ENCODE data around the gene RBM25.

RBM25 gene

GRCh38 chr14:73058922-73059673, 764 bp downstream of the RBM25 start:
- peak; percentile 45 for ATAC-seq
- TF ChIP-seq PATZ1 (CRISPR knock-in tag; IDR thresholded peaks at IDR 0.05; ENCODE audit: borderline replicate concordance) (no peak), SNAI2 (CRISPR knock-in tag; IDR thresholded peaks at IDR 0.05) (no peak), ARNTL (CRISPR knock-in tag; IDR thresholded peaks at IDR 0.05; ENCODE audit: borderline replicate concordance, low read depth) (no peak), ZFP3 (CRISPR knock-in tag; IDR thresholded peaks at IDR 0.05) (no peak), RARB (CRISPR knock-in tag; IDR thresholded peaks at IDR 0.05) (no peak)
- TF ChIP-seq, protein P1, sequence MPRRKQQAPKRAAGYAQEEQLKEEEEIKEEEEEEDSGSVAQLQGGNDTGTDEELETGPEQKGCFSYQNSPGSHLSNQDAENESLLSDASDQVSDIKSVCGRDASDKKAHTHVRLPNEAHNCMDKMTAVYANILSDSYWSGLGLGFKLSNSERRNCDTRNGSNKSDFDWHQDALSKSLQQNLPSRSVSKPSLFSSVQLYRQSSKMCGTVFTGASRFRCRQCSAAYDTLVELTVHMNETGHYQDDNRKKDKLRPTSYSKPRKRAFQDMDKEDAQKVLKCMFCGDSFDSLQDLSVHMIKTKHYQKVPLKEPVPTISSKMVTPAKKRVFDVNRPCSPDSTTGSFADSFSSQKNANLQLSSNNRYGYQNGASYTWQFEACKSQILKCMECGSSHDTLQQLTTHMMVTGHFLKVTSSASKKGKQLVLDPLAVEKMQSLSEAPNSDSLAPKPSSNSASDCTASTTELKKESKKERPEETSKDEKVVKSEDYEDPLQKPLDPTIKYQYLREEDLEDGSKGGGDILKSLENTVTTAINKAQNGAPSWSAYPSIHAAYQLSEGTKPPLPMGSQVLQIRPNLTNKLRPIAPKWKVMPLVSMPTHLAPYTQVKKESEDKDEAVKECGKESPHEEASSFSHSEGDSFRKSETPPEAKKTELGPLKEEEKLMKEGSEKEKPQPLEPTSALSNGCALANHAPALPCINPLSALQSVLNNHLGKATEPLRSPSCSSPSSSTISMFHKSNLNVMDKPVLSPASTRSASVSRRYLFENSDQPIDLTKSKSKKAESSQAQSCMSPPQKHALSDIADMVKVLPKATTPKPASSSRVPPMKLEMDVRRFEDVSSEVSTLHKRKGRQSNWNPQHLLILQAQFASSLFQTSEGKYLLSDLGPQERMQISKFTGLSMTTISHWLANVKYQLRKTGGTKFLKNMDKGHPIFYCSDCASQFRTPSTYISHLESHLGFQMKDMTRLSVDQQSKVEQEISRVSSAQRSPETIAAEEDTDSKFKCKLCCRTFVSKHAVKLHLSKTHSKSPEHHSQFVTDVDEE (CRISPR knock-in tag; IDR thresholded peaks at IDR 0.05) = no peak

DNA sequence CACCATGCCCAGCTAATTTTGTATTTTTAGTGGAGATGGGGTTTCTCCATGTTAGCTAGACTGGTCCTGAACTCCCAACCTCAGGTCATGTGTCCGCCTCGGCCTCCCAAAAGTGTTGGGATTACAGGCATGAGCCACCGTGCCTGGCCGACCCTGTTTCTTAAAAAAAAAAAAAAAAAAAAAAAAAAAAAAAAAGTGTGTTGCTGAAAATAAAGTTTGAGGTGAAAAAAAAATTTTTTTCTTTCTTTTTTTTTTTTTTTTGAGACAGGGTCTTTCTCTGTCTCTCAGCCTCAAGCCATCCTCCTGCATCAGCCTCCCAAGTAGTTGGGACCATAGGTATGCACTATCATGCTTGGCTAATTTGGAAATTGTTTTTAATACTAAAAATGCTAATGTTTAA, 11.3 kb downstream of the RBM25 start:
- no peak for ATAC-seq
- TF ChIP-seq CREB5 (CRISPR knock-in tag; IDR thresholded peaks at IDR 0.05; ENCODE audit: low read depth) = no peak
- TF ChIP-seq OSR1 (CRISPR knock-in tag; IDR thresholded peaks at IDR 0.05) = no peak
- no peak for TF ChIP-seq CSDC2 (CRISPR knock-in tag; IDR thresholded peaks at IDR 0.05)
- TF ChIP-seq BACH2 (CRISPR knock-in tag; IDR thresholded peaks at IDR 0.05; ENCODE audit: borderline replicate concordance) = no peak

DNA sequence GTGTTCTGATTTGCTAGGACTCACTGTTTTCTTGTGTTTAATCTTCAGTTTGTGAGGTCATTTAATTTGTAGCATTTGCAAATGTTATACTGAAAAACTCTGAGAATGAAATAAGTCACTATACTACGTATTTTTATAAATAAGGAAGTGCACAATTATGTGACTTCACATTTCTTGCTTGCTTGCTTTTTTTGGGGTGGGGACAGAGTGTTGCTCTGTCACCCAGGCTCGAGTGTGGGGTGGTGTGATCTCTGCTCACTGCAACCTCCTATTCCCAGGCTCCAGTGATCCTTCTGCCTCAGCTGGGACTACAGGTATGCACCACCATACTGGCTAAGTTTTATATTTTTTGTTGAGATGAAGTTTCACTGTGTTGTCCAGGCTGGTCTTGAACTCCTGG, 32.7 kb downstream of the RBM25 start:
- TF ChIP-seq, protein P1 (CRISPR knock-in tag; IDR thresholded peaks at IDR 0.05) = no peak
- TF ChIP-seq TCF4 (CRISPR knock-in tag; IDR thresholded peaks at IDR 0.05; ENCODE audit: borderline replicate concordance) (no peak), GLIS3 (CRISPR knock-in tag; IDR thresholded peaks at IDR 0.05) (no peak), POU6F1 (CRISPR knock-in tag; IDR thresholded peaks at IDR 0.05; ENCODE audit: borderline replicate concordance, low read depth) (no peak), ZFP3 (CRISPR knock-in tag; IDR thresholded peaks at IDR 0.05) (no peak), ISL1 (CRISPR knock-in tag; IDR thresholded peaks at IDR 0.05) (no peak), PPARA (CRISPR knock-in tag; IDR thresholded peaks at IDR 0.05; ENCODE audit: borderline replicate concordance) (no peak), ZNF565 (CRISPR knock-in tag; conservative IDR thresholded peaks at IDR 0.05; ENCODE audit: low read depth) (no peak), ZFP30 (CRISPR knock-in tag; IDR thresholded peaks at IDR 0.05) (no peak), ARNTL (CRISPR knock-in tag; IDR thresholded peaks at IDR 0.05; ENCODE audit: borderline replicate concordance, low read depth) (no peak), BACH2 (CRISPR knock-in tag; IDR thresholded peaks at IDR 0.05; ENCODE audit: borderline replicate concordance) (no peak), OSR1 (CRISPR knock-in tag; IDR thresholded peaks at IDR 0.05) (no peak)
- TF ChIP-seq, protein P2, sequence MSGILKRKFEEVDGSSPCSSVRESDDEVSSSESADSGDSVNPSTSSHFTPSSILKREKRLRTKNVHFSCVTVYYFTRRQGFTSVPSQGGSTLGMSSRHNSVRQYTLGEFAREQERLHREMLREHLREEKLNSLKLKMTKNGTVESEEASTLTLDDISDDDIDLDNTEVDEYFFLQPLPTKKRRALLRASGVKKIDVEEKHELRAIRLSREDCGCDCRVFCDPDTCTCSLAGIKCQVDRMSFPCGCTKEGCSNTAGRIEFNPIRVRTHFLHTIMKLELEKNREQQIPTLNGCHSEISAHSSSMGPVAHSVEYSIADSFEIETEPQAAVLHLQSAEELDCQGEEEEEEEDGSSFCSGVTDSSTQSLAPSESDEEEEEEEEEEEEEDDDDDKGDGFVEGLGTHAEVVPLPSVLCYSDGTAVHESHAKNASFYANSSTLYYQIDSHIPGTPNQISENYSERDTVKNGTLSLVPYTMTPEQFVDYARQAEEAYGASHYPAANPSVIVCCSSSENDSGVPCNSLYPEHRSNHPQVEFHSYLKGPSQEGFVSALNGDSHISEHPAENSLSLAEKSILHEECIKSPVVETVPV (CRISPR knock-in tag; IDR thresholded peaks at IDR 0.05) = no peak
- no peak for ATAC-seq

Measured in SK-N-SH treated with all-trans-retinoic acid at 6 μM for 48 hours (cell line).